Uterus (tissue), 2 donors: ENCODE measurements around the gene RBBP8NL.

Experiments
- CTCF ChIP-seq, 4 experiments: fragments of 200-600 bp in 2 of 4; fragments of 450-650 bp in 2 of 4; sonication (generic) in 2 of 4; IDR thresholded peaks; one replicate each; pipeline ENCODE4 v1.5.1; 2016 to 2019; ENCODE audit warnings: antibody characterized with exemption in 4 of 4, mild to moderate bottlenecking in 2 of 4, moderate library complexity in 1 of 4
- POLR2A ChIP-seq, 2 donors: fragments of 450-650 bp; IDR thresholded peaks; one replicate each; pipeline ENCODE4 v1.6.1; 2016; ENCODE audit warnings: antibody characterized with exemption in 2 of 2, mild to moderate bottlenecking in 1 of 2, moderate library complexity in 1 of 2

- TF ChIP-seq CTCF (IDR thresholded peaks at IDR 0.05) (no peak), POLR2A (IDR thresholded peaks at IDR 0.05) (no peak)
These were observed 11.9 kb upstream of the RBBP8NL start for GRCh38 chr20:62439218-62439617.
